Activated CD8-positive, alpha-beta T cell treated with anti-CD3 and anti-CD28 coated beads for 36 hours (primary cell): ENCODE data around the gene ETV6. TPM values are rescaled to one million over a fixed set of nuclear protein-coding genes. Genes with fewer than 3 reads are reported as not detected.

Experiments used
- ATAC-seq: fragments of 200-7000 bp; cut with Tn5 transposase; one replicate; pipeline ENCODE4 v1.10.0; 2021; ENCODE audit warnings: mild to moderate bottlenecking, moderate library complexity
- CTCF ChIA-PET: fragments of 350-600 bp; sonication (Branson Sonifier 250); formaldehyde crosslinking; loops from one replicate; lab custom pipeline; 2021; ENCODE audit warnings: antibody characterized with exemption; lab: Charles Lee
- POLR2A ChIA-PET: fragments of 350-600 bp; sonication (Branson Sonifier 250); formaldehyde crosslinking; loops from one replicate; lab custom pipeline; 2021; ENCODE audit warnings: antibody characterized with exemption; lab: Charles Lee
- DNase-seq: peaks from one replicate; pipeline ENCODE4 v3.0.0-alpha.2; 2020
- H3K27ac Mint-ChIP-seq: one replicate; pipeline ENCODE4 v1.8.0; 2021; ENCODE audit warnings: mild to moderate bottlenecking, mixed read lengths
- H3K27me3 Mint-ChIP-seq: one replicate; pipeline ENCODE4 v1.8.0; 2021; ENCODE audit warnings: mixed read lengths
- H3K36me3 Mint-ChIP-seq: one replicate; pipeline ENCODE4 v1.8.0; 2021; ENCODE audit warnings: low read depth, mixed read lengths
- H3K4me1 Mint-ChIP-seq: one replicate; pipeline ENCODE4 v1.8.0; 2021; ENCODE audit warnings: low read depth, mixed read lengths
- H3K4me3 Mint-ChIP-seq: one replicate; pipeline ENCODE4 v1.8.0; 2021; ENCODE audit warnings: mild to moderate bottlenecking, moderate library complexity, mixed read lengths
- H3K9me3 Mint-ChIP-seq: one replicate; pipeline ENCODE4 v1.8.0; 2021; ENCODE audit warnings: mixed read lengths
- CTCF ChIP-seq: fragments of 200-600 bp; IDR thresholded peaks from one replicate; pipeline ENCODE4 v1.8.0; 2022; ENCODE audit warnings: antibody characterized with exemption, mild to moderate bottlenecking
- intact Hi-C: fragments of 100-400 bp; cut with micrococcal nuclease; formaldehyde crosslinking; loops from one replicate; pipeline ENCODE4 v1.10.0; 2022
- total RNA-seq, 2 experiments: library from RNA; stranded (reverse); gene quantifications; one replicate each; pipeline ENCODE4 v1.2.3, GENCODE V29; 2021

The ETV6 gene
- total RNA-seq, 2 experiments from 2014 or later = 20.5 to 22.7 TPM

GRCh38 chr12:11917501-11917900 lies 268.0 kb downstream of the ETV6 start:
- POLR2A ChIA-PET = no interaction called here
- TF ChIP-seq CTCF = no peak
- ATAC-seq (no peak), DNase-seq (no peak)
- intact Hi-C loops = no loop called here
- no peaks in the 10 kb centered on the region for H3K4me1 Mint-ChIP-seq
- H3K27me3 Mint-ChIP-seq = no peaks in the 10 kb centered on the region
- H3K4me3 Mint-ChIP-seq = no peak overlapping the region
- H3K27ac Mint-ChIP-seq = no peak overlapping the region
- no peaks in the 10 kb centered on the region for H3K36me3 Mint-ChIP-seq
- H3K9me3 Mint-ChIP-seq = no peaks in the 10 kb centered on the region
- CTCF ChIA-PET = interaction anchor here (2.8 kb wide), 1 partner anchor 116 kb away, joined by 10 read pairs; no protein-coding TSS in a partner anchor

- H3K36me3 Mint-ChIP-seq = no peaks in the 10 kb centered on the region
- ATAC-seq = no peak
- H3K27me3 Mint-ChIP-seq = no peaks in the 10 kb centered on the region
- POLR2A ChIA-PET = interaction anchor here (1.0 kb wide), 1 partner anchor 49 kb away, joined by 3 read pairs; no protein-coding TSS in a partner anchor
- no peak overlapping the region for H3K4me3 Mint-ChIP-seq
- no peak for TF ChIP-seq CTCF
- no peaks in the 10 kb centered on the region for H3K4me1 Mint-ChIP-seq
- CTCF ChIA-PET = no interaction called here
- intact Hi-C loops = no loop called here
- H3K27ac Mint-ChIP-seq = no peak overlapping the region
- no peak for DNase-seq
- no peaks in the 10 kb centered on the region for H3K9me3 Mint-ChIP-seq
These were observed 270.8 kb downstream of the ETV6 start for GRCh38 chr12:11920231-11920630.

- Mint-ChIP-seq H3K36me3 (no peaks in the 10 kb centered on the region), H3K27ac (no peak overlapping the region), H3K9me3 (no peaks in the 10 kb centered on the region), H3K4me3 (no peak overlapping the region), H3K4me1 (no peaks in the 10 kb centered on the region), H3K27me3 (no peaks in the 10 kb centered on the region)
- intact Hi-C loops = no loop called here
- DNase-seq (no peak), ATAC-seq (no peak)
- CTCF ChIA-PET = interaction anchor here (1.5 kb wide), 1 partner anchor 110 kb away, joined by 5 read pairs; no protein-coding TSS in a partner anchor
- POLR2A ChIA-PET = interaction anchor here (0.7 kb wide), 1 partner anchor 779 kb away, joined by 3 read pairs; no protein-coding TSS in a partner anchor
- no peak for TF ChIP-seq CTCF
These were observed 272.9 kb downstream of the ETV6 start for GRCh38 chr12:11922361-11922760.

GRCh38 chr12:11923067-11923466 lies 273.6 kb downstream of the ETV6 start:
- TF ChIP-seq CTCF = no peak
- intact Hi-C loops = no loop called here
- Mint-ChIP-seq H3K27me3 (no peaks in the 10 kb centered on the region), H3K36me3 (no peaks in the 10 kb centered on the region), H3K4me1 (no peaks in the 10 kb centered on the region), H3K27ac (no peak overlapping the region), H3K9me3 (no peaks in the 10 kb centered on the region), H3K4me3 (no peak overlapping the region)
- DNase-seq (no peak), ATAC-seq (no peak)
- ChIA-PET CTCF (interaction anchor here (1.5 kb wide), 1 partner anchor 110 kb away, joined by 5 read pairs; no protein-coding TSS in a partner anchor), POLR2A (interaction anchor here (0.7 kb wide), 1 partner anchor 331 kb away, joined by 3 read pairs; no protein-coding TSS in a partner anchor)

GRCh38 chr12:11927286-11927935 lies 277.9 kb downstream of the ETV6 start:
- no peak for ATAC-seq
- Mint-ChIP-seq H3K9me3 (no peaks in the 10 kb centered on the region), H3K36me3 (no peaks in the 10 kb centered on the region), H3K27me3 (no peaks in the 10 kb centered on the region), H3K4me1 (no peaks in the 10 kb centered on the region), H3K4me3 (no peak overlapping the region), H3K27ac (no peak overlapping the region)
- intact Hi-C loops = no loop called here
- DNase-seq = no peak
- ChIA-PET CTCF (interaction anchor here (0.7 kb wide), 1 partner anchor 106 kb away, joined by 3 read pairs; no protein-coding TSS in a partner anchor), POLR2A (interaction anchor here (0.7 kb wide), 1 partner anchor 201 kb away, joined by 3 read pairs; no protein-coding TSS in a partner anchor)
- no peak for TF ChIP-seq CTCF
